ENCODE measurements around the gene AKIP1. TPM values are rescaled to one million over a fixed set of nuclear protein-coding genes. Genes with fewer than 3 reads are reported as not detected.
"Not testable (repeated sequence)": the region's sequence is repeated elsewhere in the genome, so short reads cannot be mapped to it uniquely, and the experiment has no call there.

AKIP1 gene
- total and polyA plus RNA-seq, 8 donors: 6.3 to 11.6 (median 7.9) TPM

- 83 to 88% methylated on average over 6 of the region's 6 CpGs for WGBS, 2 donors
- H3K9me3 ChIP-seq: no peaks in the 10 kb centered on the region
- DNase-seq (no peak), ATAC-seq (no peak), FAIRE-seq (no peak)
- H3K27ac ChIP-seq: no peak overlapping the region
- no peak overlapping the region for H3K4me3 ChIP-seq
- H3K27me3 ChIP-seq: no peaks in the 10 kb centered on the region
- intact Hi-C loops (cut with DNase I): no loop called here
- TF ChIP-seq, protein P1, sequence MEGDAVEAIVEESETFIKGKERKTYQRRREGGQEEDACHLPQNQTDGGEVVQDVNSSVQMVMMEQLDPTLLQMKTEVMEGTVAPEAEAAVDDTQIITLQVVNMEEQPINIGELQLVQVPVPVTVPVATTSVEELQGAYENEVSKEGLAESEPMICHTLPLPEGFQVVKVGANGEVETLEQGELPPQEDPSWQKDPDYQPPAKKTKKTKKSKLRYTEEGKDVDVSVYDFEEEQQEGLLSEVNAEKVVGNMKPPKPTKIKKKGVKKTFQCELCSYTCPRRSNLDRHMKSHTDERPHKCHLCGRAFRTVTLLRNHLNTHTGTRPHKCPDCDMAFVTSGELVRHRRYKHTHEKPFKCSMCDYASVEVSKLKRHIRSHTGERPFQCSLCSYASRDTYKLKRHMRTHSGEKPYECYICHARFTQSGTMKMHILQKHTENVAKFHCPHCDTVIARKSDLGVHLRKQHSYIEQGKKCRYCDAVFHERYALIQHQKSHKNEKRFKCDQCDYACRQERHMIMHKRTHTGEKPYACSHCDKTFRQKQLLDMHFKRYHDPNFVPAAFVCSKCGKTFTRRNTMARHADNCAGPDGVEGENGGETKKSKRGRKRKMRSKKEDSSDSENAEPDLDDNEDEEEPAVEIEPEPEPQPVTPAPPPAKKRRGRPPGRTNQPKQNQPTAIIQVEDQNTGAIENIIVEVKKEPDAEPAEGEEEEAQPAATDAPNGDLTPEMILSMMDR (IDR thresholded peaks at IDR 0.05): no peak
- H3K36me3 ChIP-seq: no peaks in the 10 kb centered on the region
- H3K4me1 ChIP-seq: no peaks in the 10 kb centered on the region
Observed at GRCh38 chr11:8933931-8934330, 22.9 kb downstream of the AKIP1 start.

DNA sequence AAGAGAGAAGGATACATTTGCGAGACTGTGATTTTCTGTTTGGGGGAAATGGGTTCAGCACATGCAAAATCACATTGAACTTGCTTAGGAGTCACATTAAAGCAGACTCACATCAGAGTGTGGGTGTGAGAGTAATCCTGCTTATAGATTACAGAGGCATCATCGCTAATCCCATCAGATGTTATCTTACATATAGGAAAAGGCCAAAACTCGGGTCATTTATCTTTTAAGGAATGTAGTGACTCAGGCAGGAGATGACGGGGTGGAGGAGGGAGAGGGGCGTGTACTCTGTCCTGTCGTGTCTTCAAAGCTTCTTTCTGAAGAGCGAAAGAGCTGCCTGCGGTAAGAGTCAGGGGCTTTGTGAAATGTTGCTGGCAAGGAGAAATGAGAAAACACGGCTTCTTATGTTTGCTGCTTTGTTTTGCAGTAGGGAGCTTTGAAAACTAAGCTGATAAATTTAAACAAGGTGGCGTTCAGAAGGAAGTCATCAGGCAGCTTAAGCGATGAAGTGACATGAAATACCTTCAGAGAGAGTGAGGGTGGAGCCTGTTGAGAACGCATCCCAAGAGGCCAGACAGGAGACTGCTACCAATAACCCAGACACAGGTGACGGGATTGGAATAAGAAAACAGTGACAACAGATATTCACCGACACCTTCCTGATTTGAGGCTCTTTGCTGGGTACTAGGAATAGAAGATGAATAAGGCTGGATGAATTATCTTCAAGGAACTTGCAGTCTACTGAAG is 23.9 kb downstream of the AKIP1 start:
- ATAC-seq (peak in 1 of 4 donors; percentile 17), FAIRE-seq (no peak), DNase-seq (no peak)
- no peaks in the 10 kb centered on the region for H3K27me3 ChIP-seq
- no peak overlapping the region for H3K4me3 ChIP-seq
- whole genome bisulfite sequencing, 2 donors: 56 to 62% methylated on average over 14 of the region's 14 CpGs
- no peaks in the 10 kb centered on the region for H3K36me3 ChIP-seq
- H3K27ac ChIP-seq: no peak overlapping the region
- TF ChIP-seq, protein P1 (IDR thresholded peaks at IDR 0.05): no peak
- no peaks in the 10 kb centered on the region for H3K4me1 ChIP-seq
- intact Hi-C loops (cut with DNase I): no loop called here
- H3K9me3 ChIP-seq: no peaks in the 10 kb centered on the region

GRCh38 chr11:8935789-8936188 is 24.8 kb downstream of the AKIP1 start:
- H3K4me3 ChIP-seq; DNase-seq; H3K27me3 ChIP-seq; ATAC-seq; H3K36me3 ChIP-seq; H3K9me3 ChIP-seq; H3K4me1 ChIP-seq; FAIRE-seq; intact Hi-C loops (cut with DNase I); H3K27ac ChIP-seq: not testable (repeated sequence)
- whole genome bisulfite sequencing, 2 donors: 77 to 80% methylated on average over 2 of the region's 2 CpGs

- ATAC-seq (no peak), FAIRE-seq (no peak), DNase-seq (no peak)
- H3K4me1 ChIP-seq: no peaks in the 10 kb centered on the region
- H3K4me3 ChIP-seq: no peak overlapping the region
- no peaks in the 10 kb centered on the region for H3K36me3 ChIP-seq
- TF ChIP-seq, protein P1 (IDR thresholded peaks at IDR 0.05): no peak
- no peaks in the 10 kb centered on the region for H3K9me3 ChIP-seq
- intact Hi-C loops (cut with DNase I): no loop called here
- no peak overlapping the region for H3K27ac ChIP-seq
- no peaks in the 10 kb centered on the region for H3K27me3 ChIP-seq
- 83 to 86% methylated on average over 10 of the region's 10 CpGs for WGBS, 2 donors
Observed at GRCh38 chr11:8937159-8937558, 26.2 kb downstream of the AKIP1 start.

DNA sequence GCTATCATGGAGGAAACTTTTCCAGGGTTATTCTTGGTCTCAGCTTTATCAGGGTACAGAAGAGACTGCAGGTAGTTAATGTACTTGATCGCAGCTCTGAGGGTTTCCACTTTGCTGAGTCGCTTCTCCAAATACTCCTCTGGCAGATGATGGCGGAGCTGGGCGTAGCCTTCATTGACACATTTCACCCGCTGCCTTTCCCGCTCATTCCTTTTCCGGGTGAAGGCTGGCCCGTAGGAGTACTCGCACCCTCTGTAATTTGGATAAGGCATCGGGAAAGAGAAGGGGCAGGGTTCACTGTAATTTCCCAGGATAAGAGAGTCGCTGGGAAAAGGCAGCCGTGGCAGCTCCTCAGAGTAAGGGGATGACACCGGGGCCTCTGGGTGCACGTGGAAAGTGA is 26.7 kb downstream of the AKIP1 start:
- Histone ChIP-seq H3K9me3 (no peaks in the 10 kb centered on the region), H3K27ac (no peak overlapping the region), H3K36me3 (no peaks in the 10 kb centered on the region), H3K4me1 (no peaks in the 10 kb centered on the region), H3K4me3 (no peak overlapping the region), H3K27me3 (no peaks in the 10 kb centered on the region)
- TF ChIP-seq, protein P1 (IDR thresholded peaks at IDR 0.05): no peak
- WGBS, 2 donors: 76 to 84% methylated on average over 14 of the region's 14 CpGs
- intact Hi-C loops (cut with DNase I): no loop called here
- DNase-seq (no peak), ATAC-seq (no peak), FAIRE-seq (no peak)
